Measurements from ENCODE around the gene ATF4.

The ATF4 gene

DNA sequence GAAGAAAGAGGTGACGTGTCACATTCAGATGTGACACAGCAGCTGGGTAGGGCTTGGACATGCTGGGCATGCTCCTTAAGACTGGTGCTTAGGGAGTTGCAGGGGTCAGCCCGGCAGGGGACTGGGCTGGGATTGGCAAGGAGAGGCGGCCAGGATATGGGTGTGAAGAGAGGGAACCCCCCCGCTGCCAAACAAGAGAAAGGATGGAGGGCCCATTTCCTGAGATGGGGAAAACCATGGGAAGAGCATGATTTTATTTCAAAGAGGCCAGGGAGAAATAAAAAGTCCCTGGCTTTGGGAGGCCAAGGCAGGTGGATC lies 5.3 kb downstream of the ATF4 start:
- TF ChIP-seq, protein P1, sequence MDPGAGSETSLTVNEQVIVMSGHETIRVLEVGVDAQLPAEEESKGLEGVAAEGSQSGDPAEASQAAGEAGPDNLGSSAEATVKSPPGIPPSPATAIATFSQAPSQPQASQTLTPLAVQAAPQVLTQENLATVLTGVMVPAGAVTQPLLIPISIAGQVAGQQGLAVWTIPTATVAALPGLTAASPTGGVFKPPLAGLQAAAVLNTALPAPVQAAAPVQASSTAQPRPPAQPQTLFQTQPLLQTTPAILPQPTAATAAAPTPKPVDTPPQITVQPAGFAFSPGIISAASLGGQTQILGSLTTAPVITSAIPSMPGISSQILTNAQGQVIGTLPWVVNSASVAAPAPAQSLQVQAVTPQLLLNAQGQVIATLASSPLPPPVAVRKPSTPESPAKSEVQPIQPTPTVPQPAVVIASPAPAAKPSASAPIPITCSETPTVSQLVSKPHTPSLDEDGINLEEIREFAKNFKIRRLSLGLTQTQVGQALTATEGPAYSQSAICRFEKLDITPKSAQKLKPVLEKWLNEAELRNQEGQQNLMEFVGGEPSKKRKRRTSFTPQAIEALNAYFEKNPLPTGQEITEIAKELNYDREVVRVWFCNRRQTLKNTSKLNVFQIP (CRISPR knock-in tag; IDR thresholded peaks at IDR 0.05; ENCODE audit: borderline replicate concordance, low read depth): no peak
- TF ChIP-seq RARB (CRISPR knock-in tag; IDR thresholded peaks at IDR 0.05) (no peak), ZNF565 (CRISPR knock-in tag; conservative IDR thresholded peaks at IDR 0.05; ENCODE audit: low read depth) (no peak), ESRRG (CRISPR knock-in tag; IDR thresholded peaks at IDR 0.05) (no peak), GLIS3 (CRISPR knock-in tag; IDR thresholded peaks at IDR 0.05) (no peak), TCF4 (CRISPR knock-in tag; IDR thresholded peaks at IDR 0.05; ENCODE audit: borderline replicate concordance) (no peak), ZNF8 (CRISPR knock-in tag; IDR thresholded peaks at IDR 0.05) (no peak), TSHZ2 (CRISPR knock-in tag; IDR thresholded peaks at IDR 0.05) (no peak), PPARA (CRISPR knock-in tag; IDR thresholded peaks at IDR 0.05; ENCODE audit: borderline replicate concordance) (no peak), ZFP3 (CRISPR knock-in tag; IDR thresholded peaks at IDR 0.05) (no peak), ZNF70 (CRISPR knock-in tag; IDR thresholded peaks at IDR 0.05) (no peak), ZC3H10 (CRISPR knock-in tag; IDR thresholded peaks at IDR 0.05) (no peak), BACH2 (CRISPR knock-in tag; IDR thresholded peaks at IDR 0.05; ENCODE audit: borderline replicate concordance) (no peak), ZFP30 (CRISPR knock-in tag; IDR thresholded peaks at IDR 0.05) (no peak), SNAI2 (CRISPR knock-in tag; IDR thresholded peaks at IDR 0.05) (no peak)
- TF ChIP-seq, protein P2, sequence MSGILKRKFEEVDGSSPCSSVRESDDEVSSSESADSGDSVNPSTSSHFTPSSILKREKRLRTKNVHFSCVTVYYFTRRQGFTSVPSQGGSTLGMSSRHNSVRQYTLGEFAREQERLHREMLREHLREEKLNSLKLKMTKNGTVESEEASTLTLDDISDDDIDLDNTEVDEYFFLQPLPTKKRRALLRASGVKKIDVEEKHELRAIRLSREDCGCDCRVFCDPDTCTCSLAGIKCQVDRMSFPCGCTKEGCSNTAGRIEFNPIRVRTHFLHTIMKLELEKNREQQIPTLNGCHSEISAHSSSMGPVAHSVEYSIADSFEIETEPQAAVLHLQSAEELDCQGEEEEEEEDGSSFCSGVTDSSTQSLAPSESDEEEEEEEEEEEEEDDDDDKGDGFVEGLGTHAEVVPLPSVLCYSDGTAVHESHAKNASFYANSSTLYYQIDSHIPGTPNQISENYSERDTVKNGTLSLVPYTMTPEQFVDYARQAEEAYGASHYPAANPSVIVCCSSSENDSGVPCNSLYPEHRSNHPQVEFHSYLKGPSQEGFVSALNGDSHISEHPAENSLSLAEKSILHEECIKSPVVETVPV (CRISPR knock-in tag; IDR thresholded peaks at IDR 0.05): no peak
- no peak for ATAC-seq

GRCh38 chr22:39526736-39527171 lies 6.4 kb downstream of the ATF4 start:
- TF ChIP-seq, protein P1 (CRISPR knock-in tag; IDR thresholded peaks at IDR 0.05; ENCODE audit: borderline replicate concordance, low read depth): no peak
- TF ChIP-seq ZC3H10 (CRISPR knock-in tag; IDR thresholded peaks at IDR 0.05) (no peak), RARB (CRISPR knock-in tag; IDR thresholded peaks at IDR 0.05) (no peak), ARNTL (CRISPR knock-in tag; IDR thresholded peaks at IDR 0.05; ENCODE audit: borderline replicate concordance, low read depth) (no peak), CSDC2 (CRISPR knock-in tag; IDR thresholded peaks at IDR 0.05) (no peak), ESRRG (CRISPR knock-in tag; IDR thresholded peaks at IDR 0.05) (no peak), ISL1 (CRISPR knock-in tag; IDR thresholded peaks at IDR 0.05) (no peak), ZFP30 (CRISPR knock-in tag; IDR thresholded peaks at IDR 0.05) (no peak), ZNF8 (CRISPR knock-in tag; IDR thresholded peaks at IDR 0.05) (no peak), ZNF70 (CRISPR knock-in tag; IDR thresholded peaks at IDR 0.05) (no peak), TOX (CRISPR knock-in tag; IDR thresholded peaks at IDR 0.05; ENCODE audit: borderline replicate concordance) (no peak), TSHZ2 (CRISPR knock-in tag; IDR thresholded peaks at IDR 0.05) (no peak), ZFP3 (CRISPR knock-in tag; IDR thresholded peaks at IDR 0.05) (no peak), OSR1 (CRISPR knock-in tag; IDR thresholded peaks at IDR 0.05) (no peak), BACH2 (CRISPR knock-in tag; IDR thresholded peaks at IDR 0.05; ENCODE audit: borderline replicate concordance) (no peak), ZNF565 (CRISPR knock-in tag; conservative IDR thresholded peaks at IDR 0.05; ENCODE audit: low read depth) (no peak)
- TF ChIP-seq, protein P2 (CRISPR knock-in tag; IDR thresholded peaks at IDR 0.05): no peak
- ATAC-seq: no peak; the same call in 1 of the 3 replicates
